Measurements from ENCODE around the gene LAMA3. TPM values are rescaled to one million over a fixed set of nuclear protein-coding genes. Genes with fewer than 3 reads are reported as not detected.

Gene LAMA3
- total RNA-seq, 4 donors from 2014 or later, result 155 to 456 (median 173) TPM

GRCh38 chr18:23643815-23644490 is 45.3 kb upstream of the LAMA3 start:
- TF ChIP-seq CTCF (IDR thresholded peaks at IDR 0.05) (no peak), POLR2A (IDR thresholded peaks at IDR 0.05) (no peak)

GRCh38 chr18:23645568-23646175 is 43.6 kb upstream of the LAMA3 start:
- intact Hi-C loops (cut with DNase I; ENCODE audit: low total_unique reads), result no loop called here

More at GRCh38 chr18:23643815-23644490, 45.3 kb upstream of the LAMA3 start:
- H3K4me3 ChIP-seq (ENCODE audit: low read depth, poor library complexity, severe bottlenecking), result no peak overlapping the region
- intact Hi-C loops (cut with DNase I; ENCODE audit: low total_unique reads), result no loop called here
- WGBS, 2 donors, result 57 to 61% methylated on average over 2 of the region's 2 CpGs
- no peak for DNase-seq (ENCODE audit: low spot score in 2 of 2)

GRCh38 chr18:23646282-23646681 is 43.0 kb upstream of the LAMA3 start:
- intact Hi-C loops (cut with DNase I; ENCODE audit: low total_unique reads), result no loop called here
- TF ChIP-seq CTCF (IDR thresholded peaks at IDR 0.05) (no peak), POLR2A (IDR thresholded peaks at IDR 0.05) (no peak)
- H3K4me3 ChIP-seq (ENCODE audit: low read depth, poor library complexity, severe bottlenecking), result no peak overlapping the region
- WGBS, 2 donors, result 89 to 93% methylated on average over 2 of the region's 2 CpGs
- no peak for DNase-seq (ENCODE audit: low spot score in 2 of 2)

More at GRCh38 chr18:23645568-23646175, 43.6 kb upstream of the LAMA3 start:
- no peak for DNase-seq (ENCODE audit: low spot score in 2 of 2)
- 95 to 98% methylated on average over 4 of the region's 4 CpGs for WGBS, 2 donors
- H3K4me3 ChIP-seq (ENCODE audit: low read depth, poor library complexity, severe bottlenecking), result no peak overlapping the region
- TF ChIP-seq CTCF (IDR thresholded peaks at IDR 0.05), result no peak
- no peak for TF ChIP-seq POLR2A (IDR thresholded peaks at IDR 0.05)

GRCh38 chr18:23648456-23648855 is 40.8 kb upstream of the LAMA3 start:
- 69 to 83% methylated on average over 3 of the region's 3 CpGs for WGBS, 2 donors
- H3K4me3 ChIP-seq (ENCODE audit: low read depth, poor library complexity, severe bottlenecking), result no peak overlapping the region
- no peak for DNase-seq (ENCODE audit: low spot score in 2 of 2)
- intact Hi-C loops (cut with DNase I; ENCODE audit: low total_unique reads), result no loop called here
- TF ChIP-seq POLR2A (IDR thresholded peaks at IDR 0.05) (no peak), CTCF (IDR thresholded peaks at IDR 0.05) (no peak)

- 58 to 63% methylated on average over 8 of the region's 8 CpGs for WGBS, 2 donors
- no peak overlapping the region for H3K4me3 ChIP-seq (ENCODE audit: low read depth, poor library complexity, severe bottlenecking)
- TF ChIP-seq POLR2A (IDR thresholded peaks at IDR 0.05) (no peak), CTCF (IDR thresholded peaks at IDR 0.05) (no peak)
These were observed 40.2 kb upstream of the LAMA3 start for GRCh38 chr18:23648940-23649607.

More at GRCh38 chr18:23648940-23649607, 40.2 kb upstream of the LAMA3 start:
- no peak for DNase-seq (ENCODE audit: low spot score in 2 of 2)
- intact Hi-C loops (cut with DNase I; ENCODE audit: low total_unique reads), result no loop called here
